GM19372 (cell line): ENCODE results near the gene UGP2.
"Not testable (repeated sequence)": the region's sequence is repeated elsewhere in the genome, so short reads cannot be mapped to it uniquely, and the experiment has no call there.

Experiments used
- ATAC-seq: cut with Tn5 transposase; IDR thresholded peaks from one replicate; pipeline ENCODE4 v1.9.1; 2021; ENCODE audit warnings: mild to moderate bottlenecking, low read depth, moderate library complexity; ENCODE audit not compliant: unreplicated experiment

Gene UGP2

GRCh38 chr2:63837036-63837594 lies 4.6 kb upstream of the UGP2 start:
- no peak for ATAC-seq

- peak; percentile 26 for ATAC-seq
These were observed 1.5 kb upstream of the UGP2 start for GRCh38 chr2:63840081-63840784.

- ATAC-seq, result peak; percentile 84
These were observed 877 bp upstream of the UGP2 start for GRCh38 chr2:63840785-63841253.

GRCh38 chr2:63842149-63843061 lies 709 bp downstream of the UGP2 start:
- no peak for ATAC-seq

GRCh38 chr2:63843093-63843492 lies 1.4 kb downstream of the UGP2 start:
- ATAC-seq, result no peak

GRCh38 chr2:63843791-63844190 lies 2.1 kb downstream of the UGP2 start:
- ATAC-seq, result no peak

- no peak for ATAC-seq
These were observed 2.9 kb downstream of the UGP2 start for GRCh38 chr2:63844616-63845015.

GRCh38 chr2:63845866-63846265 lies 4.2 kb downstream of the UGP2 start:
- no peak for ATAC-seq

- ATAC-seq, result no peak
These were observed 4.8 kb downstream of the UGP2 start for GRCh38 chr2:63846487-63846886.

- ATAC-seq, result not testable (repeated sequence)
These were observed 5.9 kb downstream of the UGP2 start for GRCh38 chr2:63847571-63847970.

- ATAC-seq, result no peak
These were observed 7.9 kb downstream of the UGP2 start for GRCh38 chr2:63849381-63850203.

- ATAC-seq, result no peak
These were observed 8.5 kb downstream of the UGP2 start for GRCh38 chr2:63850204-63850571.

- no peak for ATAC-seq
These were observed 9.0 kb downstream of the UGP2 start for GRCh38 chr2:63850649-63851048.

- ATAC-seq, result no peak
These were observed 10.1 kb downstream of the UGP2 start for GRCh38 chr2:63851691-63852311.

GRCh38 chr2:63853527-63854310 lies 12.0 kb downstream of the UGP2 start:
- ATAC-seq, result no peak

GRCh38 chr2:63855418-63856302 lies 14.0 kb downstream of the UGP2 start:
- no peak for ATAC-seq

- ATAC-seq, result no peak
These were observed 14.6 kb downstream of the UGP2 start for GRCh38 chr2:63856303-63856603.

GRCh38 chr2:63858291-63858690 lies 16.6 kb downstream of the UGP2 start:
- ATAC-seq, result no peak
